GM08714 (cell line): ENCODE data around the gene SBK2.
"Not testable (repeated sequence)": the region's sequence is repeated elsewhere in the genome, so short reads cannot be mapped to it uniquely, and the experiment has no call there.

Experiments used
- H3K4me3 ChIP-seq: fragments of 200-500 bp; sonication (Bioruptor generic); 2 replicates; pipeline ENCODE4 v1.5.1; 2014; ENCODE audit warnings: mild to moderate bottlenecking, low read length, inconsistent platforms
- ZNF274 ChIP-seq: IDR thresholded peaks from 2 replicates; pipeline ENCODE4 v1.6.1; 2012; ENCODE audit warnings: mild to moderate bottlenecking, low read depth, low read length

The SBK2 gene

DNA sequence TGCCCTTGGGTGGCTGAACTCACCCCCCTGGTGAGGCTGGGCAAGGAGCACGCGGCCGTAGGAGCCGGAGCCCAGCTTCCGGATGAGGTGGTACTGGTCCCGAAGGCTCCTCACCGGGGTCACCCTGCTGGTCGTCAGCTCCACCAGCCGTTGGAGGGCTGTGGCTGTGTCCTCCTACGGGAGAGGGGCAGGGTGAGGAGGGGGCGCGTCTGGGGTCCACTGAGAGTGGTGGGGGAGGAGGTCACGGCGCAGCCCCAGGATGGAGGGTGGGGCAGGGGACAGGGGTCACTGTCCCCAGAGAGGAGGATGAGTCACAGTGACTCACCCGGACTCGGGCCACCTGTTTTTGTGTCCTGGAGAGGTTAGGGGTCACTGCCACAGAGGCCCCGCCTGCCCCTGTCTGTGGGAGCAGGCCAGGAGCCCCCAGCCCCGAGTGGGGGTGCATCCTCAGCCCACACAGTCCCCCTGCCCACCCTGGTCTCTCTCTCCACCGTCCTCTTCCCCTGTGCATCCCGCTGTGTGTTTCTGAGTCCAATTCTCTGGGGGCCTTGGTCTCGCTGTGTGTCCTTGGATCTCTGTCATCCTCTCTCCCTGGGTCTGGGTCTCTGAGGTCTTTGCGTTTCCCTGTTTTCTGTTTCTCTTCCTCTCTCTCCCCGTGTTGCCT, 8.0 kb upstream of the SBK2 start:
- no peak for TF ChIP-seq ZNF274
- no peak overlapping the region for H3K4me3 ChIP-seq

- no peak for TF ChIP-seq ZNF274
- H3K4me3 ChIP-seq = no peak overlapping the region
Observed at GRCh38 chr19:55544014-55544413, 7.1 kb upstream of the SBK2 start.

- H3K4me3 ChIP-seq = no peak overlapping the region
- TF ChIP-seq ZNF274 = no peak
Observed at GRCh38 chr19:55543567-55543966, 6.6 kb upstream of the SBK2 start.

- TF ChIP-seq ZNF274 = no peak
Observed at GRCh38 chr19:55542292-55542855, 5.4 kb upstream of the SBK2 start.

DNA sequence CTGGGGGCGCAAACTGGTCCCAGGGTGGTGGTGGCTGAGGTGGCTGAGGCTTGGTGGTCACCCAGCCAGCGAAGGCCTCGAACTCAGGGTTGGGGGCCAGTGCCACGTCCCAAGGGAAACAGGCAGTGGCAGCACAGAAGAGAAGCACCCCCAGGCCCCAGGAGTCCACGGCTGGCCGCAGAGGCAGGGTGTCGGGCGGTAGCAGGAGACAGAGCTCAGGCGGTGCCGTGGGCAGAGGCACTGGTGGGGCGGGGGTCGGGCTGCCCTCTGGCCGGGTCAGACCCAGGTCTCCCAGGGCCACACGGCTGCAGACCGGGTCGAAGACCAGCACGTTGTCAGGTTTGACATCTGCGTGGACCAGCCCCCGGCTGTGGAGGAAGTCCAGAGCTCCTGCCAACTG, 4.2 kb upstream of the SBK2 start:
- TF ChIP-seq ZNF274 = no peak
- no peak overlapping the region for H3K4me3 ChIP-seq

More at GRCh38 chr19:55542292-55542855, 5.4 kb upstream of the SBK2 start:
- H3K4me3 ChIP-seq = no peak overlapping the region

- no peak overlapping the region for H3K4me3 ChIP-seq
Observed at GRCh38 chr19:55540619-55541018, 3.7 kb upstream of the SBK2 start.

GRCh38 chr19:55539090-55539984, 2.4 kb upstream of the SBK2 start:
- H3K4me3 ChIP-seq = no peak overlapping the region
- TF ChIP-seq ZNF274 = no peak

More at GRCh38 chr19:55540619-55541018, 3.7 kb upstream of the SBK2 start:
- TF ChIP-seq ZNF274 = no peak

GRCh38 chr19:55538132-55538531, 1.2 kb upstream of the SBK2 start:
- no peak overlapping the region for H3K4me3 ChIP-seq
- no peak for TF ChIP-seq ZNF274

GRCh38 chr19:55537741-55538111, 793 bp upstream of the SBK2 start:
- H3K4me3 ChIP-seq = no peak overlapping the region
- no peak for TF ChIP-seq ZNF274

DNA sequence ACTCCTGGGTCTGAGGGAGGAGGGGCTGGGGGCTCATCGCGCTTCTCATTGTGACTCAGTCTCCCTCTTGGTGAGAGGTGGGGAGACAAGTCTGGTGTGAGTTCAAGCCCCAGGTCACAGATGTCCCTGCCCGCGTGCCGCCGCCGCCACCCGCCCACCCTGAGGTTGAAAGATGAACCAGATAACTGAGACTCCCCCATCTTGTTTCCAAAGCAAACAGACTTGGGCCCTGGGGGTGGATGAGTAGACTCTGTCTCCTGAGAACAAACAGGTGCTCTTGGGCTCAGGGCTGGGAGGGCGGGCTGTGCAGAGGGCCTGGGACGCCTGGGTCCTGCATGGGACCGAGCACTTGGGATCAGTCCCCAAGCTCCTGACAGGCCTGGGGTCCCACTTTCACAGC, 567 bp downstream of the SBK2 start:
- H3K4me3 ChIP-seq = no peak overlapping the region
- TF ChIP-seq ZNF274 = no peak

- no peak overlapping the region for H3K4me3 ChIP-seq
- TF ChIP-seq ZNF274 = no peak
Observed at GRCh38 chr19:55535965-55536350, 975 bp downstream of the SBK2 start.

GRCh38 chr19:55535173-55535964, 1.6 kb downstream of the SBK2 start:
- H3K4me3 ChIP-seq = no peak overlapping the region
- TF ChIP-seq ZNF274 = no peak

DNA sequence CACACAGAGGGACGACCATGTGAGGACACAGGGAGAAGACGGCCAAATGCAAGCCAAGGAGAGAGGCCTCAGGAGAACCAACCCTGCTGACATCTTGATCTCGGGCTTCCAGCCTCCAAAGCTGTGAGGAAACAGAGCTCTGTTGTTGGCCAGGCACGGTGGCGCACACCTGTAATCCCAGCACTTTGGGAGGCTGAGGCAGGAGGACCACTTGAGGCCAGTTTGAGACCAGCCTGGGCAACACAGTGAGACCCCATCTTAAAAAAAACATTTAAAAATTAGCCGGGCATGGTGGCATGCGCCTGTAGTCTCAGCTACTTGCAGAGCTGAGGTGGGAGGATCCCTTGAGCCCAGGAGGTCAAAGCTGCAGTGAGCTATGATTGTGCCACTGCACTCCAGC, 2.7 kb downstream of the SBK2 start:
- not testable (repeated sequence) for H3K4me3 ChIP-seq

GRCh38 chr19:55530996-55531395, 5.9 kb downstream of the SBK2 start:
- no peak for TF ChIP-seq ZNF274
- no peak overlapping the region for H3K4me3 ChIP-seq

DNA sequence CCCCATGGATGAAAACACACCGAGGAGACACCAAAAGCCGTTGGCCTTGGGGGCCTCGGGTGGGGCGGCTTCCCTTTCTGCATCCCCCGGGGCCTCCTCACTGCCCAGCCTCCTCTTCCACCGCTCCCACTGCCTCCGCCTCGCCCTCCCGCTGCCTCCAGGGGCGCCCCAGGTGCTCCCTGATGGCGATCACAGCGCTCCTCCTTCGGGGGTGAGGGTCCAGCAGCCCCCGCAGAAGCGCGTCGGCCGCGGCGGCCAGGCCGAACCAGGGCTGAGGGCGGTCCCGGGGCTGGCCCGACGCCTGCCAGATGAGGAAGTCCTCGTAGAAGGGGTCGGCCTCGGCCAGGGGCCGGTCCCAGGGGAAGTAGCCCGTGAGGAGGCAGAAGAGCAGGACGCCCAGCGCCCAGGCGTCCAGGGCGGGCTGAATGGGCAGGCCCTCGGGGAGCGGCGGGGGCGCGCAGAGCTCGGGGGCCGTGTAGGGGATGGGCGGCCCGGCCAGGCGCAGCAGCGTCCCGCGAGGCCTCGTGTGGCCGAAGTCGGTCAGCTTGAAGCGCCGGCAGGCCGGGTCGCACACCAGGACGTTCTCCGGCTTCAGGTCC, 7.2 kb downstream of the SBK2 start:
- no peak for TF ChIP-seq ZNF274

More for the DNA sequence above, 7.2 kb downstream of the SBK2 start:
- H3K4me3 ChIP-seq = no peak overlapping the region
